ENCODE data around the gene PRKX.

Gene PRKX

GRCh38 chrX:3713225-3713936 lies at the start of gene PRKX:
PRKX (minus strand) TSS chrX:3713649; CDS start chrX:3713253, 396 bp downstream.
- H3K4me1 ChIP-seq (ENCODE audit: control insufficient read depth, insufficient read depth, low read length): no peaks in the 10 kb centered on the region
- POLR2A ChIA-PET: no interaction called here
- TF ChIP-seq HOXA7 (CRISPR knock-in tag; IDR thresholded peaks at IDR 0.05; ENCODE audit: borderline replicate concordance) (no peak), PRDM2 (tag by site-specific recombination; IDR thresholded peaks at IDR 0.05; ENCODE audit: borderline replicate concordance) (no peak), ZNF626 (tag by site-specific recombination; IDR thresholded peaks at IDR 0.05) (no peak), WT1 (tag by site-specific recombination; IDR thresholded peaks at IDR 0.05) (no peak), ZNF423 (tag by site-specific recombination; IDR thresholded peaks at IDR 0.05) (no peak), GLI2 (tag by site-specific recombination; IDR thresholded peaks at IDR 0.05; ENCODE audit: borderline replicate concordance, low read depth) (no peak), EGR2 (tag by site-specific recombination; IDR thresholded peaks at IDR 0.05; ENCODE audit: low read depth) (no peak), ZNF473 (tag by site-specific recombination; IDR thresholded peaks at IDR 0.05) (no peak), ZNF645 (tag by site-specific recombination; IDR thresholded peaks at IDR 0.05) (no peak), ZNF132 (tag by site-specific recombination; IDR thresholded peaks at IDR 0.05; ENCODE audit: borderline replicate concordance) (no peak), ZNF146 (tag by site-specific recombination; IDR thresholded peaks at IDR 0.05) (no peak), ZNF155 (tag by site-specific recombination; IDR thresholded peaks at IDR 0.05) (no peak), BCL6B (tag by site-specific recombination; IDR thresholded peaks at IDR 0.05) (no peak), ZNF350 (tag by site-specific recombination; IDR thresholded peaks at IDR 0.05) (no peak), ZNF544 (tag by site-specific recombination; IDR thresholded peaks at IDR 0.05) (no peak)
- no peaks in the 10 kb centered on the region for H3K9me3 ChIP-seq (ENCODE audit: control insufficient read depth, insufficient read depth, low read depth, low read length)
- H3K36me3 ChIP-seq (ENCODE audit: control insufficient read depth in 2 of 2, insufficient read depth in 1 of 2, low read length in 2 of 2): no peaks in the 10 kb centered on the region
- no peak within 1 kb of the TSS for H3K27ac ChIP-seq (ENCODE audit: extremely low read depth, low read depth, low read length)
- H3K4me3 ChIP-seq (ENCODE audit: low read depth, low read length): peak within 1 kb of the TSS; percentile 55
- CTCF ChIA-PET: no interaction called here

- no peak overlapping the region for H3K4me3 ChIP-seq (ENCODE audit: low read depth, low read length)
- ChIA-PET POLR2A (no interaction called here), CTCF (no interaction called here)
- no peaks in the 10 kb centered on the region for H3K4me1 ChIP-seq (ENCODE audit: control insufficient read depth, insufficient read depth, low read length)
- TF ChIP-seq ZNF2 (tag by site-specific recombination; IDR thresholded peaks at IDR 0.05): no peak
- H3K36me3 ChIP-seq (ENCODE audit: control insufficient read depth in 2 of 2, insufficient read depth in 1 of 2, low read length in 2 of 2): no peaks in the 10 kb centered on the region
- no peaks in the 10 kb centered on the region for H3K9me3 ChIP-seq (ENCODE audit: control insufficient read depth, insufficient read depth, low read depth, low read length)
- H3K27ac ChIP-seq (ENCODE audit: extremely low read depth, low read depth, low read length): no peak overlapping the region
Measured at GRCh38 chrX:3763111-3763510, 49.7 kb upstream of the PRKX start.
